NOMO-1 treated with dmso at 0.1 percent for 144 hours (cell line): Measurements from ENCODE around the gene DNAJC17.

Source experiments
- DNase-seq: peaks from one replicate; lab custom pipeline; 2025; ENCODE audit not compliant: unreplicated experiment; lab: John Stamatoyannopoulos, UW

Gene DNAJC17

GRCh38 chr15:40807028-40807887, at the start of gene DNAJC17, which contains the start of gene ZFYVE19:
DNAJC17 (minus strand) TSS chr15:40807473; CDS start chr15:40807446, 27 bp downstream.
ZFYVE19 (plus strand) TSS chr15:40807089; CDS start chr15:40807590, 501 bp downstream.
- DNase-seq: peak; percentile 98

- no peak for DNase-seq
These were observed 49.5 kb upstream of the DNAJC17 start for GRCh38 chr15:40856746-40857145.

GRCh38 chr15:40855706-40856234, 48.5 kb upstream of the DNAJC17 start:
- no peak for DNase-seq

- DNase-seq: no peak
These were observed 46.9 kb upstream of the DNAJC17 start for GRCh38 chr15:40854161-40854560.

GRCh38 chr15:40853241-40853890, 46.1 kb upstream of the DNAJC17 start:
- no peak for DNase-seq

GRCh38 chr15:40852529-40852928, 45.3 kb upstream of the DNAJC17 start:
- DNase-seq: no peak

- no peak for DNase-seq
These were observed 43.4 kb upstream of the DNAJC17 start for GRCh38 chr15:40850576-40851112.

- DNase-seq: peak; percentile 96
These were observed 40.1 kb upstream of the DNAJC17 start for GRCh38 chr15:40847223-40847961.

GRCh38 chr15:40846841-40847222, 39.6 kb upstream of the DNAJC17 start:
- DNase-seq: no peak

GRCh38 chr15:40845511-40846284, 38.4 kb upstream of the DNAJC17 start:
- no peak for DNase-seq

GRCh38 chr15:40845036-40845435, 37.8 kb upstream of the DNAJC17 start:
- DNase-seq: peak; percentile 29

GRCh38 chr15:40844696-40845030, 37.4 kb upstream of the DNAJC17 start:
- peak; percentile 46 for DNase-seq

- peak; percentile 22 for DNase-seq
These were observed 36.8 kb upstream of the DNAJC17 start, which contains the start of gene SPINT1 for GRCh38 chr15:40843885-40844695. SPINT1 (plus strand) TSS chr15:40844048; CDS start chr15:40844555, 507 bp downstream.

- no peak for DNase-seq
These were observed 36.1 kb upstream of the DNAJC17 start for GRCh38 chr15:40843261-40843884.

- DNase-seq: no peak
These were observed 34.5 kb upstream of the DNAJC17 start for GRCh38 chr15:40841741-40842140.

GRCh38 chr15:40838756-40839155, 31.5 kb upstream of the DNAJC17 start:
- no peak for DNase-seq

- no peak for DNase-seq
These were observed 28.7 kb upstream of the DNAJC17 start for GRCh38 chr15:40836020-40836419.

- no peak for DNase-seq
These were observed 25.6 kb upstream of the DNAJC17 start for GRCh38 chr15:40832903-40833302.

- DNase-seq: no peak
These were observed 24.6 kb upstream of the DNAJC17 start for GRCh38 chr15:40831861-40832260.
